Glutamatergic neuron (in vitro differentiated cells): Measurements from ENCODE around the gene PAIP2. TPM values are rescaled to one million over a fixed set of nuclear protein-coding genes. Genes with fewer than 3 reads are reported as not detected.

ENCODE experiments used
- DNase-seq: peaks from one replicate; pipeline ENCODE4 v3.0.0; 2022
- H3K27ac Mint-ChIP-seq: one replicate; pipeline ENCODE4 v1.8.0; 2020; ENCODE audit warnings: mild to moderate bottlenecking, mixed read lengths, inconsistent platforms; ENCODE audit not compliant: unreplicated experiment
- H3K27me3 Mint-ChIP-seq: one replicate; pipeline ENCODE4 v1.8.0; 2020; ENCODE audit warnings: mild to moderate bottlenecking, moderate library complexity, mixed read lengths, inconsistent platforms; ENCODE audit not compliant: unreplicated experiment
- H3K36me3 Mint-ChIP-seq: one replicate; pipeline ENCODE4 v1.8.0; 2020; ENCODE audit warnings: mild to moderate bottlenecking, mixed read lengths, inconsistent platforms; ENCODE audit not compliant: unreplicated experiment
- H3K4me1 Mint-ChIP-seq: one replicate; pipeline ENCODE4 v1.8.0; 2020; ENCODE audit warnings: mild to moderate bottlenecking, low read depth, mixed read lengths, inconsistent platforms; ENCODE audit not compliant: unreplicated experiment
- H3K4me3 Mint-ChIP-seq: one replicate; pipeline ENCODE4 v1.8.0; 2020; ENCODE audit warnings: mild to moderate bottlenecking, mixed read lengths, inconsistent platforms; ENCODE audit not compliant: unreplicated experiment
- H3K9me3 Mint-ChIP-seq: one replicate; pipeline ENCODE4 v1.8.0; 2020; ENCODE audit warnings: mild to moderate bottlenecking, moderate library complexity, mixed read lengths, inconsistent platforms; ENCODE audit not compliant: unreplicated experiment
- CTCF ChIP-seq: fragments of 200-600 bp; sonication (generic); IDR thresholded peaks from one replicate; pipeline ENCODE4 v1.5.0; 2021; ENCODE audit not compliant: partially characterized antibody, unreplicated experiment
- total RNA-seq: library from RNA; stranded (reverse); fragmentation: NEBNext Ultra II Directional; extraction: Animal tissue kit (Norgen Biotek cat#: 25700); gene quantifications from one replicate; pipeline ENCODE4 v1.2.1, GENCODE V29; 2021; ENCODE audit not compliant: unreplicated experiment

The PAIP2 gene
- total RNA-seq, 1 donor from 2014 or later = 128 TPM

DNA sequence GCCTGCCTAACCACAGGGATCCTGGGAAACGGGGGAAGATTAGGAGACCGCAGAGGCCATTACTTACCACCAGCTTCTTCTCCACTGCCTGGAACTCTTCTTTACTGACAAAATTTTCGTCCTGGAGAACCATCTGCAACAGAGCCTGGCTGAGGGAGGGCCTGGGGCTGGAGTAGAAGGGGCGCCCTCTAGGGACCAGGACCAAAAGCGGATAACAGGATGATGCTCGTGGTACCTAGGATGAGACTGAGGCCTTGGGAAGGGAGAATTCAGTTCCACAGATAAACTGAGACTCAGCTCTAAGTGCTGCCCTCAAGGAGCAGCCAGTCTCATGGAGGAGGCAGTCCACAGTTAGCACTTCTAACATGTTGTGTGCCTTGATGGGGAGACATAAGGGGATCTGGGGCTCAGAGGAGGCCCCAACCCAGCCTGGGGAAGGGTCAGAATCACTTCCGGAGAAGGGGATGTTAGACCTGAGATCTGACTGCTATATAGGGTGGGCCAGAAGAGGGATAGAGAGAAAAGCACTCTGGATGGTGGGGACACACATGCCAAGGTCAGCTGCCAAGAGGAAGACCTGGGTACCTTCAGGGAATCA is 61.0 kb downstream of the PAIP2 start:
- DNase-seq = no peak
- TF ChIP-seq CTCF = peak; percentile 30
- Mint-ChIP-seq H3K27ac (no peak overlapping the region), H3K36me3 (no peaks in the 10 kb centered on the region), H3K4me3 (peak overlapping the region; percentile 98), H3K4me1 (peaks cover 4% of the 10 kb centered on the region), H3K9me3 (peaks cover 6% of the 10 kb centered on the region), H3K27me3 (no peaks in the 10 kb centered on the region)

DNA sequence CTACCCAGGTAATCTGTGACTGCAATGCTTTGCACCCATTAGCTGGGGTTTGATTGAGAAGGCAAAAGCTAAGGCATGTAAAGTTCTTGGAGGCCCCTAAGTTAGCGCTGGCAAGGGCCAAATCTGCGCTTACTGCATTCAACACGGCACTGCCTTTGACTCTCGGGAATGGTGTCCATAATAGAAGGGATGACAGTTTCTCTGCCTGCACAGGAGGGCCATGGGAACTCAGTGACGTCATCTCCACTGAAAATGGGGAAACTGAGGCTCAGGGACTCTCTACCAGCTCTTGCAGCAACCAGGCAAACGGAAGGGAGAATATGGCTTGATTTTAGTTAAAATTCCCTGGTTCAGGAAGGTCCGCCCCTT is 61.7 kb downstream of the PAIP2 start:
- no peak for DNase-seq
- peaks cover 4% of the 10 kb centered on the region for H3K4me1 Mint-ChIP-seq
- peak overlapping the region; percentile 98 for H3K4me3 Mint-ChIP-seq
- peaks cover 6% of the 10 kb centered on the region for H3K9me3 Mint-ChIP-seq
- H3K27ac Mint-ChIP-seq = peak overlapping the region; percentile 98
- no peak for TF ChIP-seq CTCF
- no peaks in the 10 kb centered on the region for H3K27me3 Mint-ChIP-seq
- H3K36me3 Mint-ChIP-seq = no peaks in the 10 kb centered on the region

- Mint-ChIP-seq H3K4me3 (peak within 1 kb of the TSS; percentile 98), H3K27me3 (no peaks in the 10 kb centered on the region), H3K4me1 (peaks cover 4% of the 10 kb centered on the region), H3K9me3 (peaks cover 6% of the 10 kb centered on the region), H3K27ac (peak within 1 kb of the TSS; percentile 98), H3K36me3 (no peaks in the 10 kb centered on the region)
- peak; percentile 97 for DNase-seq
- TF ChIP-seq CTCF = no peak
Measured at GRCh38 chr5:139403787-139404483, 62.3 kb downstream of the PAIP2 start, which contains the start of gene SPATA24. Gene SPATA24, minus strand, starts transcription at chr5:139404089. Its CDS starts 29 bp downstream, at chr5:139404060.

- Mint-ChIP-seq H3K27me3 (no peaks in the 10 kb centered on the region), H3K4me1 (peaks cover 4% of the 10 kb centered on the region), H3K9me3 (peaks cover 6% of the 10 kb centered on the region), H3K4me3 (peak overlapping the region; percentile 98), H3K36me3 (no peaks in the 10 kb centered on the region), H3K27ac (peak overlapping the region; percentile 34)
- DNase-seq = no peak
- TF ChIP-seq CTCF = no peak
Measured at GRCh38 chr5:139404484-139404840, 62.8 kb downstream of the PAIP2 start.

DNA sequence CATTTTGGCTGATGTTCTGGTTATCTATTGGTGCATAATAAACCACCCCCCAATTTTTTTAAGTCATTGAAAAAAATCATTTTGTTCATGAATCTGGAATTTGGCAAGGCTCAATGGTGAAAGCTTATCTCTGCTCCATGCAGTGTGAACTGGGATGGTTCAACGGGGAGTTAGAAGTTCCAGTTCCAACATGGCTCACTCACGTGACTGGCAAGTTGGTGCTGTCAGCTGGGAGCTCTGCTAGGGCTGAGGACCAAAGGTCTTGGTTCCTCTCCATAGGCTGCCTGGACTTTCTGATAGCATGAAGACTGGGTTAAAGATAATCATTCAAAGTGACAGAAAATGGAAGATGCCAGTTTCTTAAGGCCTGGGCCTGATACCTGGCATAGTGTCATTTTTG is 65.3 kb downstream of the PAIP2 start:
- Mint-ChIP-seq H3K4me1 (peaks cover 4% of the 10 kb centered on the region), H3K27ac (no peak overlapping the region), H3K4me3 (no peak overlapping the region), H3K36me3 (no peaks in the 10 kb centered on the region), H3K9me3 (peaks cover 5% of the 10 kb centered on the region), H3K27me3 (no peaks in the 10 kb centered on the region)
- no peak for DNase-seq
- no peak for TF ChIP-seq CTCF
